B cell (primary cell): Measurements from ENCODE around the gene SHC4. TPM values are rescaled to one million over a fixed set of nuclear protein-coding genes. Genes with fewer than 3 reads are reported as not detected.

Source experiments
- ATAC-seq: fragments of 200-7000 bp; cut with Tn5 transposase; one replicate; pipeline ENCODE4 v1.10.0; 2021; ENCODE audit warnings: low read depth, mild to moderate bottlenecking, moderate number of reproducible peaks, moderate library complexity
- CTCF ChIA-PET: fragments of 350-600 bp; sonication (Branson Sonifier 250); formaldehyde crosslinking; loops from one replicate; lab custom pipeline; 2021; ENCODE audit warnings: antibody characterized with exemption, inconsistent platforms; lab: Charles Lee
- POLR2A ChIA-PET: fragments of 350-600 bp; sonication (Branson Sonifier 250); formaldehyde crosslinking; loops from one replicate; lab custom pipeline; 2021; ENCODE audit warnings: antibody characterized with exemption; lab: Charles Lee
- DNase-seq: peaks from one replicate; pipeline ENCODE4 v3.0.0; 2013
- H2AFZ ChIP-seq: 2 replicates; pipeline ENCODE4 v1.6.1; 2012; ENCODE audit warnings: mild to moderate bottlenecking, low read depth, low read length; ENCODE audit not compliant: insufficient read depth, poor library complexity, severe bottlenecking
- H3K27ac ChIP-seq, 2 donors: 1 replicate in 1 of 2; 2 replicates in 1 of 2; pipeline ENCODE4 v1.5.1; 2012 to 2013; ENCODE audit warnings: low read length in 2 of 2, mild to moderate bottlenecking in 2 of 2, moderate library complexity in 1 of 2
- H3K27me3 ChIP-seq, 4 experiments: fragments of 200-600 bp in 1 of 4; sonication (generic) in 1 of 4; replicated peaks in 1 of 4; 1 replicate in 2 of 4; 2 replicates in 2 of 4; pipeline versions ENCODE4 v1.6.1 to v1.7.0; 2013 to 2016; ENCODE audit warnings: low read length in 3 of 4, mild to moderate bottlenecking in 2 of 4, mixed read lengths in 1 of 4, moderate library complexity in 1 of 4; ENCODE audit not compliant: insufficient read depth in 4 of 4, control insufficient read depth in 3 of 4; ENCODE audit errors: control extremely low read depth in 1 of 4
- H3K36me3 ChIP-seq, 2 experiments: replicated peaks in 1 of 2; 1 replicate in 1 of 2; 2 replicates in 1 of 2; pipeline versions ENCODE4 v1.6.1 to v1.7.1; 2013; ENCODE audit warnings: low read length in 1 of 2; ENCODE audit not compliant: insufficient read depth in 2 of 2, control insufficient read depth in 1 of 2; ENCODE audit errors: control extremely low read depth in 1 of 2, extremely low read depth in 1 of 2
- H3K4me1 ChIP-seq, 2 donors: fragments of 200-600 bp in 1 of 2; sonication (generic) in 1 of 2; 1 replicate in 1 of 2; 2 replicates in 1 of 2; pipeline versions ENCODE4 v1.5.1 to v1.6.1; 2013 to 2017; ENCODE audit warnings: low read length in 2 of 2; ENCODE audit not compliant: control insufficient read depth in 2 of 2, insufficient read depth in 2 of 2
- H3K4me2 ChIP-seq: replicated peaks from 2 replicates; pipeline ENCODE3; 2012; ENCODE audit warnings: mild to moderate bottlenecking, low read depth, low read length; ENCODE audit not compliant: poor library complexity, severe bottlenecking
- H3K4me3 ChIP-seq, 5 experiments: fragments of 200-600 bp in 1 of 5; sonication (generic) in 1 of 5; 1 replicate in 3 of 5; 2 replicates in 2 of 5; pipeline versions ENCODE4 v1.5.1 to v1.7.0; 2011 to 2016; ENCODE audit warnings: low read length in 4 of 5, mild to moderate bottlenecking in 4 of 5, low read depth in 2 of 5, control low read depth in 1 of 5, moderate library complexity in 1 of 5; ENCODE audit not compliant: insufficient read depth in 1 of 5; ENCODE audit errors: control extremely low read depth in 1 of 5, extremely low read depth in 1 of 5
- H3K79me2 ChIP-seq: fragments of 200-600 bp; sonication (generic); one replicate; pipeline ENCODE4 v1.6.0; 2016; ENCODE audit warnings: low read length; ENCODE audit not compliant: control insufficient read depth, insufficient read depth
- H3K9ac ChIP-seq: fragments of 200-600 bp; sonication (generic); 2 replicates; pipeline ENCODE4 v1.6.1; 2017; ENCODE audit warnings: mild to moderate bottlenecking, low read length, moderate library complexity
- H3K9me3 ChIP-seq, 3 donors: one replicate each; pipeline versions ENCODE4 v1.6.1 to v1.7.1; 2013; ENCODE audit warnings: low read length in 2 of 3; ENCODE audit not compliant: control insufficient read depth in 2 of 3, insufficient read depth in 1 of 3; ENCODE audit errors: control extremely low read depth in 1 of 3
- H4K20me1 ChIP-seq: 2 replicates; pipeline ENCODE4 v1.6.0; 2012; ENCODE audit warnings: mild to moderate bottlenecking, low read length; ENCODE audit not compliant: insufficient read depth, control insufficient read depth, poor library complexity, severe bottlenecking
- H3K27ac Mint-ChIP-seq: one replicate; pipeline ENCODE4 v1.8.0; 2021; ENCODE audit warnings: mixed read lengths
- H3K27me3 Mint-ChIP-seq: one replicate; pipeline ENCODE4 v1.8.0; 2021; ENCODE audit warnings: mixed read lengths
- H3K4me1 Mint-ChIP-seq: one replicate; pipeline ENCODE4 v1.8.0; 2021; ENCODE audit warnings: mixed read lengths
- H3K4me3 Mint-ChIP-seq: one replicate; pipeline ENCODE4 v1.8.0; 2021; ENCODE audit warnings: mixed read lengths
- H3K9me3 Mint-ChIP-seq: one replicate; pipeline ENCODE4 v1.8.0; 2022; ENCODE audit warnings: mixed read lengths; ENCODE audit not compliant: insufficient read depth
- EZH2 ChIP-seq: IDR thresholded peaks from 2 replicates; pipeline ENCODE4 v1.6.1; 2012; ENCODE audit warnings: borderline replicate concordance, low read depth, mild to moderate bottlenecking, moderate library complexity, low read length; ENCODE audit not compliant: insufficient read depth, poor library complexity, severe bottlenecking
- WGBS: methylation state at CpG from one replicate; pipeline ENCODE4 v1.1.5; 2013; ENCODE audit warnings: missing lambda C conversion rate; ENCODE audit not compliant: insufficient coverage; 5-methylcytosine and 5-hydroxymethylcytosine counted together
- intact Hi-C: fragments of 100-400 bp; cut with micrococcal nuclease; formaldehyde crosslinking; loops from one replicate; pipeline ENCODE4 v1.10.0; 2022
- polyA plus RNA-seq: library from polyadenylated mRNA; depleted of rRNA; stranded (reverse); fragments of >200 nt; gene quantifications from 2 replicates; pipeline ENCODE4 v1.2.3, GENCODE V29; 2012
- total RNA-seq, 2 donors: library from RNA; stranded (reverse); fragments of 120-200 nt in 1 of 2; gene quantifications; 1 replicate in 1 of 2; 2 replicates in 1 of 2; pipeline versions ENCODE4 v1.2.3 to v1.2.4, GENCODE V29; 2013 to 2022
- TF ChIP-seq, protein P1 (sequence below): fragments of 200-600 bp; IDR thresholded peaks from one replicate; pipeline ENCODE4 v1.8.0; 2022; ENCODE audit warnings: antibody characterized with exemption, mild to moderate bottlenecking

Gene SHC4
- total and polyA plus RNA-seq, 2 donors (not counting 1 experiment from before 2014, with no cell fraction given): 0.04 to 0.69 TPM

DNA sequence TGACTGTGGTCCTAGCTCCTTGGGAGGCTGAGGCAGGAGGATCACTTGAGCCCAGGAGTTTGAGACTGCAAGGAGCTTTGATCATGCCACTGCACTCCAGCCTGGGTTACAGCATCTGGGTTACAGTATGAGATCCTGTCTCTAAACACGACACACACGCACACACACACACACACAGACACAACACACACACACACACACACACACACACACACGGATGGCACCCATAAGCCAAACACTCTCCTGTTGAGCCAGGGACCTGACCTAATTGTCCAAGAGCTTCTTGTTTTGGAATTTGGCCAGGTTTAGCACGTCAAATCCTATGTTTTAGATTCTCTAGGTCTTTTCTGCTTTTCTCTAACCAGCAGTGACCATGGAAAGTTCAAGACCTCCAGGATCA is 59.0 kb downstream of the SHC4 start:
- H3K4me2 ChIP-seq: no peak overlapping the region
- CTCF ChIA-PET: no interaction called here
- POLR2A ChIA-PET: no interaction called here
- no peaks in the 10 kb centered on the region for H3K79me2 ChIP-seq
- H3K4me3 Mint-ChIP-seq: no peak overlapping the region
- no peak overlapping the region for H3K9ac ChIP-seq
- H3K9me3 ChIP-seq: no peaks in the 10 kb centered on the region
- intact Hi-C loops: no loop called here
- H4K20me1 ChIP-seq: no peaks in the 10 kb centered on the region
- H3K4me1 Mint-ChIP-seq: no peaks in the 10 kb centered on the region
- no peak overlapping the region for H2AFZ ChIP-seq
- ATAC-seq (no peak), DNase-seq (no peak)
- H3K4me3 ChIP-seq: no peak overlapping the region
- no peaks in the 10 kb centered on the region for H3K36me3 ChIP-seq
- no peak overlapping the region for H3K27ac ChIP-seq
- H3K9me3 Mint-ChIP-seq: no peaks in the 10 kb centered on the region
- H3K27ac Mint-ChIP-seq: no peak overlapping the region
- WGBS: 91% methylated on average over 4 of the region's 4 CpGs
- no peaks in the 10 kb centered on the region for H3K4me1 ChIP-seq
- H3K27me3 ChIP-seq: no peaks in the 10 kb centered on the region
- no peak for TF ChIP-seq EZH2
- TF ChIP-seq, protein P1, sequence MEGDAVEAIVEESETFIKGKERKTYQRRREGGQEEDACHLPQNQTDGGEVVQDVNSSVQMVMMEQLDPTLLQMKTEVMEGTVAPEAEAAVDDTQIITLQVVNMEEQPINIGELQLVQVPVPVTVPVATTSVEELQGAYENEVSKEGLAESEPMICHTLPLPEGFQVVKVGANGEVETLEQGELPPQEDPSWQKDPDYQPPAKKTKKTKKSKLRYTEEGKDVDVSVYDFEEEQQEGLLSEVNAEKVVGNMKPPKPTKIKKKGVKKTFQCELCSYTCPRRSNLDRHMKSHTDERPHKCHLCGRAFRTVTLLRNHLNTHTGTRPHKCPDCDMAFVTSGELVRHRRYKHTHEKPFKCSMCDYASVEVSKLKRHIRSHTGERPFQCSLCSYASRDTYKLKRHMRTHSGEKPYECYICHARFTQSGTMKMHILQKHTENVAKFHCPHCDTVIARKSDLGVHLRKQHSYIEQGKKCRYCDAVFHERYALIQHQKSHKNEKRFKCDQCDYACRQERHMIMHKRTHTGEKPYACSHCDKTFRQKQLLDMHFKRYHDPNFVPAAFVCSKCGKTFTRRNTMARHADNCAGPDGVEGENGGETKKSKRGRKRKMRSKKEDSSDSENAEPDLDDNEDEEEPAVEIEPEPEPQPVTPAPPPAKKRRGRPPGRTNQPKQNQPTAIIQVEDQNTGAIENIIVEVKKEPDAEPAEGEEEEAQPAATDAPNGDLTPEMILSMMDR: no peak
- peaks cover 3% of the 10 kb centered on the region for H3K27me3 Mint-ChIP-seq

DNA sequence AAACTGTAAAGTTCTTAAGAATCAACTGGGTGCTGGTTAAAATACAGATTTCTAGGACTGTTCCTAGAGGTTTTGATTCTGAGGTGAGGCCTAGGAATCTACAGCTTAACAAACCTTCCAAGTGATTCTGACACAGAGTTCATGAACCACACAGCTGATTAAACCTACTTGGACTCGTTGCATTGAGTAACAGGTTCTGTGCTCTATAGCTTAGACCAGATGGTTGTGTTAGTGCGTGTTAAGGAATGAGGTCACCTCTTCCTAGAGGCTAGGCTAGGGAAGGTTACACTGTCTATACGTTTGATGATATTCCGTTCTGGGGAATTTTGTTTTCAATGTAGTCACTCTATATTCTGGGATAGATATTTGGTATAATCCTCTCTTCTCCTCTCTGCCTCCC is 63.9 kb downstream of the SHC4 start:
- no peak overlapping the region for H2AFZ ChIP-seq
- TF ChIP-seq EZH2: no peak
- TF ChIP-seq, protein P1: no peak
- ChIA-PET POLR2A (no interaction called here), CTCF (no interaction called here)
- no peak overlapping the region for H3K27ac ChIP-seq
- intact Hi-C loops: no loop called here
- no peaks in the 10 kb centered on the region for H3K79me2 ChIP-seq
- no peaks in the 10 kb centered on the region for H3K36me3 ChIP-seq
- Mint-ChIP-seq H3K4me1 (no peaks in the 10 kb centered on the region), H3K9me3 (no peaks in the 10 kb centered on the region), H3K27me3 (peaks cover 26% of the 10 kb centered on the region), H3K4me3 (no peak overlapping the region), H3K27ac (no peak overlapping the region)
- no peaks in the 10 kb centered on the region for H3K9me3 ChIP-seq
- no peaks in the 10 kb centered on the region for H4K20me1 ChIP-seq
- no peak overlapping the region for H3K4me2 ChIP-seq
- H3K9ac ChIP-seq: no peak overlapping the region
- H3K4me3 ChIP-seq: no peak overlapping the region
- H3K4me1 ChIP-seq: no peaks in the 10 kb centered on the region
- peaks cover 0 to 12% (median 2%) of the 10 kb centered on the region in 4 experiments for H3K27me3 ChIP-seq
- no peak for ATAC-seq
- no peak for DNase-seq
- 100% methylated on average over 2 of the region's 4 CpGs for WGBS
